OCI-M1 (cell line): ENCODE data around the gene NECTIN3.

Experiments
- DNase-seq: peaks from one replicate; lab custom pipeline; 2025; lab: John Stamatoyannopoulos, UW

The NECTIN3 gene

GRCh38 chr3:111210003-111210711 lies 138.5 kb downstream of the NECTIN3 start:
- DNase-seq = peak; percentile 6

- no peak for DNase-seq
These were observed 139.4 kb downstream of the NECTIN3 start for GRCh38 chr3:111210866-111211564.

GRCh38 chr3:111212511-111212910 lies 140.9 kb downstream of the NECTIN3 start:
- no peak for DNase-seq

- no peak for DNase-seq
These were observed 143.9 kb downstream of the NECTIN3 start for GRCh38 chr3:111215481-111215880.

- DNase-seq = no peak
These were observed 147.0 kb downstream of the NECTIN3 start for GRCh38 chr3:111218615-111219014.

GRCh38 chr3:111227216-111227615 lies 155.6 kb downstream of the NECTIN3 start:
- no peak for DNase-seq

- DNase-seq = no peak
These were observed 157.7 kb downstream of the NECTIN3 start for GRCh38 chr3:111229301-111229700.

- DNase-seq = no peak
These were observed 165.5 kb downstream of the NECTIN3 start for GRCh38 chr3:111236836-111237713.

- no peak for DNase-seq
These were observed 166.3 kb downstream of the NECTIN3 start for GRCh38 chr3:111237946-111238345.

GRCh38 chr3:111238885-111239284 lies 167.3 kb downstream of the NECTIN3 start:
- DNase-seq = no peak

GRCh38 chr3:111241960-111242359 lies 170.3 kb downstream of the NECTIN3 start:
- no peak for DNase-seq
